NOMO-1 treated with DMSO at 0.1 percent for 48 hours (cell line): ENCODE data around the gene COBLL1.

Source experiments
- DNase-seq: peaks from one replicate; lab custom pipeline; 2025; ENCODE audit not compliant: unreplicated experiment; lab: John Stamatoyannopoulos, UW

Gene COBLL1

DNA sequence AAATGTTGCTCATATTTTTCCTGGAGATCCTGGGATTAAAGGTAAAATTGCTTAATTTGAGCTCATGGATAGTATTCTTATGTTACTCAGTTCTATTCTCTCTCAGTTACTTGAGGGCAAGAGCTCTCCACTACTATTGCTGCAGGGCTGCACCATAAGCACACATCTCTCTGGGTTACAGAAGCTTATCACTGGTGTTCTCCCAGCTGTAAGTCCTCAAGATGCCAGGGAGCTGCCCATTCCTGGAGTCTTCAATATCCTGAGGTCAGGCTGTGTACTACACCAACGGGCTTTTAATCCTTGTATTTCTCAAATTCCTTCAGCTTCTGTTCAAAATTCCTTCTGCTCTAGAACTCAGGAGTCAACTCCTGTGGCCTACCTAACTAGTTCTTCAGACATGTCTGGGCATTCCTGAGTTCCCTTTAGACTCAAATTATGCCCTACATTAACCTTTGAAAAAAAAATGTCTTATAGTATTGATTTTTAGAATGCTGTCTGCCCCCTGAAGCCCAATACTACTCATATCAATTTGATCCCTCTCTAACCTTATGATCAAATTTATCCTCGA, 17.7 kb upstream of the COBLL1 start:
- no peak for DNase-seq

DNA sequence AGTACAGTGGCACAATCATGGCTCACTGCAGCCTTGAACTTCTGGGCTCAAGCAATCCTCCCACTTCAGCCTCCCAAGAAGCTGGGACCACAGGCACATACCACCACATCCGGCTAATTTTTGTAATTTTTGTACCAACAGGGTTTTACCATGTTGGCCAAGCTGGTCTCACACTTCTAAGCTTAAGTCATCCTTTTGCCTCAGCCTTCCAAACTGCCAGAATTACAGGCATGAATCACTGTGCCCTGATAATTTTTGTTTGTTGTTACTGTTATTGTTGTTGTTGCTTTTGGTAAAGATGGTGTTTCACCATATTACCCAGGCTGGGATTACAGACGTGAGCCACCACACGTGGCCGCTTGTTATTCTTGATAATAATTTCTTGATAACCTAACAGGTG, 10.5 kb upstream of the COBLL1 start:
- no peak for DNase-seq

DNA sequence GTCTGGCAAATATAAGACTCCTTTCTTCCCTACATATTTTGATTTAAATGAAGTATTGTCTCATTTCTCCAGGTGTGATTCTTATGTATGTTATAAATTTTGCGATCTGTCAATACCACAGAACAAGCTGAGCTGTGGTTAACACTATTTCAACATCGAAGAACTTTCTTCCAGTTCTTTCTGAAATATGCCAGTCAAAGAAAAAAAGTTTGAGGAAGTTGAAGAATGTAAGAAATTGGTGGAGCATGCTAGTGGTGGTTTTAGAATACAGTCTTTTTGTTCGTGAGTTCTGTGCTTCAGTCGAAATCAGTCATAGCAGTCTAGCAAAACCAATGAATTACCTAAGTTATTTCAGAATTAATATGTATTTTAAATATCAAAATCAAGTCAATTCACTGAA, 8.6 kb upstream of the COBLL1 start:
- DNase-seq: peak; percentile 86

DNA sequence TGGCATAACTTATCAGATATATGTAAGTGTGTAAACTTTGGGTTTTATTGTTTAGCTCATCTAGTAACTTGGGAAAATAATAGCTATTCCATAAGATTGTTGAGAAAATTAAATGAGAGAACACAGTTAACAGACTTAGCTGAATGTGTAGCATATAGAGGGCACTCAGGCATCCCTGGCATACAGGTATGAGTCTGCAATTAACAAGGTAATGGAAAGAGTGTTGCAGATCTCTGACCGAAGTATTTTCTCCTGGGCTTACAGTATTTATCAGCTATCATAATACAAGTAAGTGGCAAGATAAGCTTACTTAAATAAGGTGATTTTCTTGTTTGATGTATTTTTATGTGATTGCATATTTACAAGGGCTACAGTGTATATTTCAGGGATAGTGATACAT, 7.9 kb upstream of the COBLL1 start:
- no peak for DNase-seq

DNA sequence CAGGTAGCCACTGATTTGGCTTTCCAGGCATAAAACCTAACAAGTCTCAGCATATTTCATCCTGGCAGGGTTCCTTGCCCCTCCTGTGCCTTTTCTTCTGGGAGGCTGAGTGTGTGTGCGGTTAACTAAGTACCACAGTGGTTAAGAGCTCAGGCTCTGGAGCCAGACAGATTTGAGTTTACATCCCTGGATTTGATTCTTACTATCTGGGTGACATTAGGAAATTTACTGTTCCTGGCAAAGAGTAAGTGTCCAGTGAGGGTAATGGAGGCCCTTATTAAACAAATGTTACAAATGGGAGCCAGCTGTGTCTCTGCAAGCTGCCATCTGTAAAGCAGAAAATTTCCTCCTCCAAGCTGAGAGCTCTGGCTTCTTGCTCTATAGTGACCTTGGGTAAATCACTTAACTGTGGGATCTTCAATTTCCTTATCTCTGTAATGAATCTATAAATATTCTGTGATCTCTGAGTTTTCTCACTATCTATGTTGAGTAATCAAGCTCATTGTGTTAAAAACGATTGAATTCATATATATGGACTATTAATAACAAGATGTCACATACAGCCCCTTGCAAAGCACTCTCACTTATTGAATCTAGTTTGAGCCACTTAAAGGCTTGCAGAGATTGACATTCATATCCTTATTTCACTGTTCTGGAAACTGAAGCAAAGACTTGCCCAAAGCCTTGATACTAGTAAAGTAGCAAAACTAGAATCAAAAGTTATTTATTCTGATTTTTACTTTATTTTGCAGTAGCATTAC, 6.5 kb upstream of the COBLL1 start:
- DNase-seq: no peak

DNA sequence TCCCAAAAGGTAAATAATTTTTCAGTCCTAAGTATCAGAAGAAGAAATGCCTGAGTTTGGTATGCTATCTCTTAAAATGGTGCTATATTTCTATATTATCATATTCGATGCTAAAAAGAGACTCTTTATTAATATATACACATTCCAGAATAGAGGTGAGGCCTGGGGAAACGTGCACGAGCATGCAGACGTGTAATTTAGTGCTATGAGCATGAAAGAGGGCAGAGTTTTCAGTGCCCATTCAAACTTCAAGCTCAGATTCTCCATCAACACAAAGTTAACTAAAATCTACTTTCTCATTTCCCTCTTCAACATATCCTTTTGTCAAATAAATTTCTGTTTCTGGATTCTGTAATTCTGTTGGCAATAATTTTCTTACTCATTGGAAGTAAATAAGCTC, 5.7 kb upstream of the COBLL1 start:
- no peak for DNase-seq

DNA sequence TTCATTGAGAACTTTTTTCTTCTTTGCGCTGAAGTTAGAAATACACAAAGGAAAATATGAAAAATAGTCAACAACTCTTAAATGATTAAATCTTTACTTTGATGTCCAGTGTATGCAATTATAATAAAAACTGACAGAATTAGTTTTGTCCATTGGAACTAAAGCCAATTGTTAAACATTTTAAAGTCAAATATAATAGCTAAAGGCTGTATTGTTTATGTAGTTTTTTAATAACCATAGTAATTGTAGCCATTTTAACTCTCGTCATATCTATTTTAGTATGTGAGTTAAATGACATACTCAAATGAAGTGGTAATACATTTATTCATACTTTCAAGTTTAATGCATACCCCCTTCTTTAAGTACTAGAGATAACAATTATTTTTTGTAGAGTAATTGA, 4.7 kb upstream of the COBLL1 start:
- DNase-seq: no peak

DNA sequence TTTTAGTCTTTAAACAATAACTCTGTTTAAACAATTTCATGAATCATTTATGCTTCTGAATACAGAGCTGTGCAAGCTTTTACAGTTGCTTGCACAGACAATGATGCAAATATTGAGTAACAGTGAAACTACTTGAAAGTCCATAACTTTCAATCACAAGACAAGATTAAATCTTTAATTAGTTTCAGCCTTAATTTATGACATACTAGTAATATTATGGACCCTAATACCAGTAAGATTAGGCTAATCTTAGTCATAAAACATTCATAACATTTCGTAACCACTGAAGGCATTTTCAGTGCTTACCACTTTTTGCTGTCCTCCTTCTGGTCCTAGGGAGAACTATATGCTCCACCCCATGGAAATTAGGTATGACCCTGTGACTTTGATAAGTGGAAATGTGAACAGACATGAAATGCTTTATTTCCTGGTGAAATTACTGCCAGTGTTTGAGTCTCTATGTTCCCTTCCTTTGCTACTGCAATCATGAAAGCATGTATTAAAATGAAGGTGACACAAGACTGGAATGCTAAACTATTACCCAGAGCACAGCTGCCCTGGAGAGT, 1.8 kb upstream of the COBLL1 start:
- peak; percentile 56 for DNase-seq

DNA sequence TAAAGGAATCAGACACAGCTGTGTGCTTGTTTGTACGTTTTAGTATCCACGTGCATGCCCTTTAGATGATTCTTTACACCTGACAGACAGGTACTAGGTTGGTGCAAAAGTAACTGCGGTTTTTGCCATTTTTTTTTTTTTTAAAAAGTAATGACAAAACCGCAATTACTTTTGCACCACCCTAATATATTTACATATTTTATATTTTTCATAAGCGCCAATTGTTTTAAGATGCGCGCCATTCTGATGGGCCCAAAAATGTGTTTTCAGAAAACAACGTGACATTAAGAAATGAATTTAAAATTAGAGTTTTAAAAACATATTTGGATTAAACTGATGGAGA, 972 bp upstream of the COBLL1 start:
- no peak for DNase-seq

DNA sequence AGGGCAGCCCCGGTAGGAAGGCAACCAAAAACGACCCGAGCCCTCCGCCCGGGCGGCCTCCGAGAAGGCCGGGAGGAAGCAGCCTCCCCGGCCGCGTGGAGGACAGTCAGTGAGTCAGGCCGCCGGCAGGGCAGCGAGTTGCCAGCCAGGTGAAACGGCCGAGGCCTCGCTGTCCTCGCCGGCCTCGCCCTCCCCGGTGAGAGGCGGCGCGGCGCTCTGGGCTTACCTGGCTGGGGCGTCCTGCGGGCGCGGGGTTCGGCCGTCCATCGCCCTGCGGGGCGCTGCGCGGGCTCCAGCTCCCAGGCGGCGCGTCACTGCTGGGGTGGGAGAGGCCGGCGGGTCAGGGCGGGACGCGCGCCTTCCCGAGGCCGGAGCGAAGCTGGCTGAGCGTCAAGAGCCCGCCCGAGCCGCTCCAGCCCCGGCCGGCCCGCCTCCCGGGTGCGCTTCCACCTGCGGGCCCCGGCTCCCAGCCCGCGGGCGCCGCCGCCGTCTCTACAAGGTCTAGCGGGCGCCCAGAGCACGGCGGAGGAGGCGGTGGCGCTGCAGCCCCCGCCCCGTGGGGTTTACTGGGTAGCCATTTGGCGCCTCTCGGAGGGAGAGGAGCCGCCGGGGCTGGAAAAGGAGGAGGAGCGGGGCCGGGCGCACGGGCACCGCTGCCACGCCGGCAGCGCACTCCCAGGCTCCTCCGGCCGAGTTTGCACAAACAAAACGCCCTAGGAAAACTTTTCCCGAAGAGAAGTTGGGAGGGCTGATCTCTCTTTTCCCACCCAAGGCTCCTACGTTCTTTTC, 499 bp downstream of the COBLL1 start:
- DNase-seq: no peak

DNA sequence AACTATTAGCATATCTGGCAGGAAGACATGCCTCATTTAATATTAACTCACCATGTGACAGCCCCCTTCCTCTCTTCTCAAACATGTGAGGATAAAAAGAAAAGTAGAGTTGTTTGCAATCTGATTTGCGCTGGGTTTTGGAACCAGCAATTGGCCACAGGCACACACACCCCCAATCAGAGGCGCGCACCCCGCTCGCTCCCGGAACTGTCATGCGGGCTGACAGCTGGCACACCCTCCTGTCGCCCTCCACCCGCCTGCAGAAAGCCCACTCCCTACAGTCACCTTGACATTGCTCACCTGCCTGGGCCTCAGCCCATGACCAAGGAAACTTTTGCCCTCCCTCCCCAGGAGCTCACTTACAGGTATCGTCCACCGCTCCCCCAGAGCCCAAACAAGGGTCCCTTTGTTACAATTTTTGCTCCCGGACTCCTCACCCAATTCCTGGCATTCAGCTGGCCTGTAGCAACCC, 1.1 kb downstream of the COBLL1 start:
- DNase-seq: no peak

DNA sequence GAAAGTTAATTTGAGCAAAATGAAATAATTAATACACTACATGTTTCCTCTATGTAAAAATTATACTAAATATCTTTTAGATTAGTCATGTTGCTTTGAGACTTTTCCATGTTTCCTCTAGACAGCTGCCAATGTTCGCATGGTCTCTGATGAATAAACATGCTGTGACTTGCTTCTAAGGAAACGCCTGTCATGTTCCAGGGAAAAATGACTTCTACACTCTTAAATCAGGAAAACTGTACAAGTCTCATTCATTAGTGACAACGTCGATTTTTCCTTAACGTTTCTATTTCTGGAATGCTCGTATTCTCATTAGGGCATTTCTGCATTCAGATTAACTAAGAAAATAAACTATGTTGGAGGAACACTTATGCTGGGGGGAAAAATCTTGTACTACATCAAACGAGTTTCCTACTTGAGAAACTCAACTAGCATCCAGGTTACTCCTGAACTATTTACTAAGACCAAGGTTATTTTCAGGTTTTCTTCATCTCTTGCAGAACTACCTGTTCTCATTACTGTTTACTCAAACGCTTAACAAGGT, 1.6 kb downstream of the COBLL1 start:
- DNase-seq: no peak

DNA sequence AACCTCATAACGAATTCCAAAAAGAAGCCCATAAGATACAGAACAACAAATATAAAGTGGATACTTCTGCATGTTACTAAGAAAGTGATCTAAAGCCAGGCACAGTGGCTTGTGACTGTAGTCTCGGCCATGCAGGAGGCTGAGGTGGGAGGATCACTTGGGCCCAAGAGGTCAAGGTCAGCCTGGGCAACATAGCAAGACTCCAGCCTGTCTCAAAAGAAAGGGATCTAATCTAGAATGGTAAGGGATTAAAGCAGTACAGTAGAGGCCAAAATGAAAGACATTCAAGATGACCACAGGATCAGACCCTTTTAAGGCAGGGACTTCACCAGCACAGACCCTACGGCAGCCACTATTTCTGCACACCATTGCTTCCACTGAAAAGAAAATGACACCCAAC, 3.8 kb downstream of the COBLL1 start:
- no peak for DNase-seq

DNA sequence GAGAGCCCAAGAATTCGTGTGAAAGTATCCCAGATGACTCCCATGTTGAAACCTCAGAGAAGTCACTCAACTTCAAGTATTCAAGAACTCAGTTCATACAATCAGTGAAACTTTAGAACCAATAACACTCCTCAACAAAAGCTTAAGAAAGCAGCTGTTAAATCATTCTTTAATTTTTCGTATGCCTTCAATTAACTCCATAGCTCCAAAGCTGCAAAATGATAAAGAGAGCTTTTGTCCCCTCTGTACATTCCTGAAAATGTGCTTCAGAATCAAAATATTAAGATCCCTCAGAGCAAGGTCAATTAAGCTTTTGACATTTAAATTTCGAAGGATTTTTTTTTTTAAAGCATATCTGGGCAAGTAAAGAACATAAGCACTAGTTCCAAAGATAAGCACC, 4.7 kb downstream of the COBLL1 start:
- no peak for DNase-seq

DNA sequence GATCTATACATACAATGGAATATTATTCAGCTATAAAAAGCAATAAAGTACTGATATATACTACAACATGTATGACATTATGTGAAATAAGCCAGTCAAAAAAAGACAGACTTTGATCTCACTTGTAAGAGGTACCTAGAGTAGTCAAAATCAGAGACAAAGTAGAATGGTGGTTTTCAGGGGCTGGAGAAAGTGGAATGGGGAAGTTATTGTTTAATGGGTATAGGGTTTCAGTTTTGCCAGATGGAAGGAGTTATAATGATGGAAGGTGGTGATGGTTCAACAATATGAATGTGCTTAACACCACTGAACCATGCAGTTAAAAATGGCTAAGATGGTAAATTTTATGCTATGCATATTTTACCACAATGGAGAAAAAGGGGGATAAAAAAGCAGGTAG, 6.3 kb downstream of the COBLL1 start:
- no peak for DNase-seq

DNA sequence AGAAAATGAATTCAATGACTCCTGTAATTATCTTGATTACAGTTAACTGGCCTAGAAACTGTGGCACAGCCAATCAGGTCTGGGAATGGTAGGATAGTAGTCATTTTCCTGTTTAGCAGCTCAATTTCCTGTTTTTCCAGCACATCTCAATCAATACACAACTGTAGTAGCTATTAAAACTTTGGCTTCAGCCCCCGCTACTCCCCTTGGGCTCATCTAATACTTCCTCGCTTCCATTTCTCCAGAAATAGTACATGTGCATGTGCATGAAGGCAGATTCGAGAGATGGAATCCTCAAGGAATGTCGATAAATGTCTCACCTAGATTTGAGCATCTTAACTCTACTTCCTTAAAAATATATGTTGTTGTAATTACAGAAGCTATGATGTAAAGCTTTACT, 9.7 kb downstream of the COBLL1 start:
- no peak for DNase-seq

DNA sequence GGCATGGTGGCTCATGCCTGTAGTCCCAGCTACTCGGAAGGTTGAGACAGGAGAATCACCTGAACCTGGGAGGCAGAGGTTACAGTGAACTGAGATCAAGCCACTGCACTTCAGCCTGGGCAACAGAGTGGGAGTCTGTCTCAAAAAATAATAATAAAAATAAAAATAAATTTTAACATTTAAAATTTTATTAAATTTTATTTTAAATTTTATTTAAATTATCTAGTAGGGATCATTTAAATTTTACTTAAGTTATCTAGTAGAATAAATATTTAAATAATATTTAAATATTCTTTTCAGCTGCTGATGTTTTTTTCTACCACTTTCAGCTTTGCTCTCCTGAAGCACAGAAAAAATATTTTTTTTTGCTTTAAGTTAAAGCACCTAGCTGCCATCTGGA, 10.4 kb downstream of the COBLL1 start:
- DNase-seq: no peak

DNA sequence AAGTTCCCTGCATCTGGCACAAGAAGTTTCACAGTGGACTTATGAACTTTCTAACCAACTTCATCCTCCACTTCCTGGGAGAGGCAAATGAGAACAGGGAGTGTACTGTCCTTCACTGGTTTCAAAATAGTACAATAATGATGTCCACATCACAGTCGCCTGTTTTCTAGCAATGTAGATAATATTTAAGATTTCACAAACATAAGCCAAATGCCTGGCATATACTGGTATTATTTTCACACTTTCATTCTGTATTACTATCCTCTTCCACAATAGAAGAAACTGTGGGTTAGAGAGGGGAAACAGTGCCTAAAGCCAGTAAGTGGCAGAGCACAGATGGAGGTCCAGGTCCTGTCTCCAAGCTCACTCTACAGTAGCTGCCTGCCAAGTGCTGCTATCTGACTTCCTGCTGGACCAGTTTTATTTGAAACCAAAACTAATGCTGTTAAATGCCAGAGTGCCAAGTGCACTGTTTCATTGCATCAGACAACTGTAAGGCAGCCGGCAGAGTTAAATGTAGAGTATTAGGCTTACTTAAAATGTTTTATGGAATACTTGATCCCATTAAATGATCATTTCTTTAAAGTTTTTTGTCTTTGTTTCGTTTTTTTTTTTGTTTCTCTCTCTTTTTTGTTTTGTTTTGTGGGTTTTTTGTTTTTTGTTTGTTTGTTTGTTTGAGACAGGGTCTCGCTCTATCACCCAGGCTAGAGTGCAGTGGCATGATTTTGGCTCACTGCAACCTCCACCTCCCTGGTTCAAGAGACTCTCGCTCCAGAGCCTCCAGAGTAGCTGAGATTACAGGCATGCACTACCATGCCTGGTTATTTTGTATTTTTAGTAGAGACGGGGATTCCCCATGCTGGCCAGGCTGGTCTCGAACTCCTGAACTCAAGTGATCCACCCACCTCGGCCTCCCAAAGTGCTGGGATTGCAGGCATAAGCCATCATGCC, 15.1 kb downstream of the COBLL1 start:
- no peak for DNase-seq

DNA sequence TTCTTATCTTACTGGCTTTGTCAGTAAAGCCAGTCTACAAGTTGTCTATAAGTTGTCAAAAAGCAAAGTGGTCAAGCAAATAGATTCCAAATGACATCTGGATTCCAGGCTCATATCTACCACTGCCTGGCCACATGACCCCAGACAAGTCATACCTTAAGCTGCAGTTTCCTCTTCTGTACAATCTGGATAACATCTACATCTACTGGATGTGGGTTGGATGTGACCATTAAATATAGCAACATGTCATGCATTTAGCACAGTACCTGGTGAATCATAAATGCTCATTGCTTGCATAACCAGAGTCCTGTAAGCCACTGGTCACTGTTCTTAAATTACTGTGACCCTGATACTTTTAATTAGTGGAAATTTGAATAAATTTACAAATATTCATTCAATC, 16.8 kb downstream of the COBLL1 start:
- no peak for DNase-seq

DNA sequence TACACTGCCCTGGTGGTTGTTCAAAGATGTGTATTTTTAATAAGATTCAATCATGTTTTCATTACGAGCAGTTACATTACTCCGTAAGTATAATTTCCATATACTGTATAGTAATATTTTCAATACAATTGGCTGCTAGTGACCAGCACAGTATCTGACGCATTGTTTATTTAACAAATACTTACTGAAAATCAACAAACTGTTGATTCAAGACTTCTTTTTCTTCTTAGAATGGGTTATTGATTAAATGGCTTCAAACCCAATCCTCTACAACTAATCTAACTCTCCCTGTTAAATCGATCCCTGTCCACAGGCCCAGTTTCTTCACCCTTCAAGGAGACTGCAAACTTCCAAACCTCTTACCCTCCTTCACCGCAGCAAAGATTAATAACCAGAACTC, 18.5 kb downstream of the COBLL1 start:
- DNase-seq: no peak

DNA sequence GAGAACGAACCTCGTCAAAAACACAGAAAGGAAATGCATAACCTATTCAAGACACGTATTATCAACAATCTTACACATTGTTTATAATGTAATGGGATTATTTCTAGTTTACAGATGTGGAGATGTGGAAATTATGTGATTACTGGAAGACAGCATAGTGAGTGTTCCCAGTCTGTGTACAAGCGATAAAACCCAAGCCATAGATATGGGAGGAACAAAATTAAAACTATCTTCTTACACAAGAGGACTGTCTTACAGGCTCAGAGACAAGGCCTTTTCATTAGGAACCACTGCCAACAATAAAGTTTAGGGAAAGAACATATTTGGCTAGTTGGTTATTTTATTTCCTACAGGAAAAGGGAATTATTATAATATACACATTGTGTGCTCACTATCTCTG, 20.3 kb downstream of the COBLL1 start:
- DNase-seq: no peak
